CD4-positive, alpha-beta T cell treated with Interleukin-17A for 1 hour (primary cell): Measurements from ENCODE around the gene IQGAP1.
"Not testable (repeated sequence)": the region's sequence is repeated elsewhere in the genome, so short reads cannot be mapped to it uniquely, and the experiment has no call there.

Experiments
- DNase-seq: peaks from one replicate; pipeline ENCODE4 v3.0.0-alpha.2; 2020

Gene IQGAP1

GRCh38 chr15:90379263-90379662 is 8.8 kb upstream of the IQGAP1 start:
- no peak for DNase-seq

DNA sequence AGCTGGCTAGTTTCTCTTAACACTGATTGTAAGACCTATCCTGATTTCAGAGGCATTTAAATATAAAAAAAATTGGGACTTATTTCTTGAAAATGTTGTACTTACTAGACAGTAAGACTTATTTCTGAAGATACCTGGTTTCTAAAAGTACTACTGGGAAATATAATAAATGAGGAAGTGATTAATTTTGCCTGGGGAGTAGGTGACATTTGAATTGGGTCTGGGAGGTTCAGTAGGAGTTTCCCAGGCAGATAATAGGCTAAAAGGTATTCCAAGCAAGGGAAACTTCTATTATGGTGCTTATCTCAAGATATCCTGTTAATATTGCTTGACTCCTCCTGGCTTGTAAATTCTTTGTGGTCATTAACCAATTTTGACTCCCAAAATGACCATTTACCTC is 6.5 kb upstream of the IQGAP1 start:
- no peak for DNase-seq

DNA sequence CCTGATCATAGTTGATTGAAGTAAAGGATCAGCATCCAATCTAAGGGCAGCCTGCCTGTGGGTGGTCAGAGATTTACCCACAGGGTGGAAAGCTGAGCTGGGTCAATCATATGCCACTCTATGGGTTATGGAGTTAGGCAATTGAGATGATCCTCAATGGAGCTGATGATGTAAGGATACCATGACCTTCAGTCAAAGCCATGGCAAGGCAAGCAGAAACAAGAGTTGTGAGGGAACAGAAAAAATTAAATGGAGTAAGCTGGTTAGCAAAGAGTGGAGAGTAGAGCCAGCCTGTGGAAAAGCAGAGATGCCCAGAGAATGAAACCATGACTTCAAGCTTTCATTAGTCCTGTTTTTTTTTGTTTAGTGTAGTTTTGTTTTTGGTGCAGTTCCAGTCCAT is 5.7 kb upstream of the IQGAP1 start:
- no peak for DNase-seq

GRCh38 chr15:90386221-90386620 is 1.8 kb upstream of the IQGAP1 start:
- no peak for DNase-seq

- peak; percentile 66 for DNase-seq
Observed at GRCh38 chr15:90388462-90389380, 679 bp downstream of the IQGAP1 start.

DNA sequence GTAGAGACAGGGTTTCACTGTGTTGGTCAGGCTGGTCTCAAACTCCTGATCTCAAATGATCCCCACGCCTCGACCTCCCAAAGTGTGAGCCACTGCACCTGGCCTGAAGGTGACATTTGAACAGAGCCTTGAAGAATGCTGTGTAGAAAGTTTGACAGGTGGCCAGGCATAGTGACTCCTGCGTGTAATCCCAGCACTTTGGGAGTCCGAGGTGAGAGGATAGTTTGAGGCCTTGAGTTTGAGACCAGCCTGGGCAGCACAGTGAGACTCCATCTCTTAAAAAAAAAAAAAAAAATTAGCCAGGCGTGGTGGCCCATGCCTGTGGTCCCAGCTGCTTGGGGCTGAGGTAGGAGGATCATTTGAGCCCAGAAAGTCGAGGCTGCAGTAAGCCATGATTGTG is 1.5 kb downstream of the IQGAP1 start:
- no peak for DNase-seq

DNA sequence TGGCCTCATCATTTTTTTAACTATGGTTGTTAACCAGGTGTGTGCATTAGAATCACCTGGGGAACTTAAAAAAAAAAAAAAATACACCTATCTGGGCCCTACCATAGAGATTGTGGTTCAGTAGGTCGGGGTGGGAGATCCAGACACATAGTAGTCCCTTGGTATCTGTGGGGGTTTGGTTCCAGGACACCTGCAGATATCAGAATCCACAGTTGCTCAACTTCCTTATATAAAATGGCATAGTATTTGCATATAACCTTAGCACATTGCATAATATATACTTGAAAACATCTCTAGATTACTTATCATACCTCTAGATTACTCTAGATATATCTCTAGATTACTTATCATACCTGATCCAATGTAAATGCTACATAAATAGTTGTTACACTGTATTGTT is 5.0 kb downstream of the IQGAP1 start:
- DNase-seq = no peak

GRCh38 chr15:90394074-90394473 is 6.0 kb downstream of the IQGAP1 start:
- no peak for DNase-seq

DNA sequence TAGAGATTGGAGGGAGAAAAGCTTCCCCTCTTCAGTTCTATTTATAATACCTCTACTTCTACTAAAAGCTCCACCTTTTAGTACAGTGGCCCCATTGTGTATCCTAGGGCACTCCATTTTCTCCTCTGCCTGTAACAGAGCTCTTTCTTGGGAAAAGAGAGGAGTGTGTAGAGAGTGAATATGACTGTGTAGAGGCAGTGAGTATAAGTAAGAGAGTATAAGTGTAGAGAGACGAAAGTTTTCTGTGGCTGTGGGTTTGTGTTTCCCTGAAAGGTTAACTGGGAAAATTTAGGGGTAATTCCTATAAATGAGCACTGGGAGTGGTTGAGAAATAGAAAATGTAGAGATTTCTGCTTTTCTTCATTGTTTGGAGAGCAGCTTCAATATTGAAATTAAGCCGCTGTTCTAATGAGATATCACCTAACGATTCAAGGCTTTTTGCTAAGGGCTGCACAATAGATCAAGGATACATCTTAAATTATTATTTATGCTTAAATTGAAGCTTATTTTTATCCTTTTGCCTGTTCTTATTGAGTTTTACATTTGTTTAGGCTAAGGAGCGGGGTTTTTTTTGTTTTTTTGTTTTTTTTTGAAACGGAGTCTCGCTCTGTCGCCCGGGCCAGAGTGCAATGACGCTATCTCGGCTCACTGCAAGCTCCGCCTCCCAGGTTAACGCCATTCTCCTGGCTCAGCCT is 6.9 kb downstream of the IQGAP1 start:
- no peak for DNase-seq

GRCh38 chr15:90396321-90396720 is 8.3 kb downstream of the IQGAP1 start:
- no peak for DNase-seq

DNA sequence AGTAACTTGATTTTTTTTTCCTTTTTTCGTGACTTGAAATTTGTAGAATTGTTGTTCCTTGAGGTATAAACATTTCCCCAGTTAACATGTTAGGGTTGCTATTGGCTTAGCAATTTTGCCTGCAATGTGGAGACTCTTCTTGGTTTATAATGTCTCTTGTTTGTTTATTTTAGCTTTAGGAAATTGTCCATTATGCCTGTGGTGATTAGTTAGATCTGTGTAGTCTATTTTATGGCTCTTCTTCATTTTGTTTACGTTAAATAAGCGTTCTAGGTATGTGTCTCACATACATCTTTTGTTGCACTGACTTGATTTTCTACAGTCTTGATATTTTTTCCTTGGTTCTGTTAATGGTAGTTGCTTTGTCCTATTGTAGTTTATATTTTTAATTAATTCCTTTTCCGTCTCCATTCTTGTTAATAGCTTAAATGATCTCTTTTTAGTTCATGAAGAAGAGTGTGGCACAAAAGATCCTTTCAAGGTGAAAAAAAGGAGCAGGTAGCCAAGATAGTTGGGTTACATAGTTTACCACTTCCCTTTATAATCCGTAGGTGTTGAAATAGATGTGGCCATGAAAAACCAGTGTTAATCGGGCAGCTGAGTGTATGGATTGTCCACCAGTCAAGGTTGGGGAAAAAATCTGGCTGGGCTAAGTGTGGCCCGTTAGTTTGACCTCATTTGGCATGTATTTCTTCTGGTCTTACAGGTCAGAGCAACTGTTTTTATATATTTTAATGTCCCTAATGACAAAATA is 12.1 kb downstream of the IQGAP1 start:
- DNase-seq = peak; percentile 53

DNA sequence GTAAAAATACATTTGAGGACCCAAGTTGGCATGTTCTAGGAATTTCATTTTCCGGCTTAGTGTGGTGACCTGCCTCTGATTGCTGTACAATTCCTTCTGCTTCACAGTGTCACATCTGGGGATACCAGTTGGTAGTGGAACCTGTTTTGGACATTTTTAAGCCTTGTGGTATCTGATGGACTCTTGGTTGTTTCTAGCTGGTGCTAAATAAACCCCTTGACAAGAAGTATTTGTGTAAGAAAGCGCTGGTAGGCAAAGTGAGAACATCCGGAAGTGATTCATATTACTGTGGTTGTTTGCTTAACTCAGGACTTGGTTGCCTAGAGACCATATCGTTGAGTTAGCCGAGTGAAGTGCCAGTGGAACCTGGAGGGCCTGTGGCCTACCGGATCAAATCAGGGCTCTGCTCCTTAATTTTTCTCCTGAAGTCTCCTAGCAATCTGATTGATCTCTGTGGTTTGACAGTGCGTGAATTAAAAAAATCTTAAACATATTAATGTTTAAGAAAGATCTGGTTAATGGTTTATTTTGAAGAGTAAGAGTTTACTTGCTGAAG is 12.8 kb downstream of the IQGAP1 start:
- peak; percentile 94 for DNase-seq

GRCh38 chr15:90401495-90401894 is 13.5 kb downstream of the IQGAP1 start:
- DNase-seq = no peak

DNA sequence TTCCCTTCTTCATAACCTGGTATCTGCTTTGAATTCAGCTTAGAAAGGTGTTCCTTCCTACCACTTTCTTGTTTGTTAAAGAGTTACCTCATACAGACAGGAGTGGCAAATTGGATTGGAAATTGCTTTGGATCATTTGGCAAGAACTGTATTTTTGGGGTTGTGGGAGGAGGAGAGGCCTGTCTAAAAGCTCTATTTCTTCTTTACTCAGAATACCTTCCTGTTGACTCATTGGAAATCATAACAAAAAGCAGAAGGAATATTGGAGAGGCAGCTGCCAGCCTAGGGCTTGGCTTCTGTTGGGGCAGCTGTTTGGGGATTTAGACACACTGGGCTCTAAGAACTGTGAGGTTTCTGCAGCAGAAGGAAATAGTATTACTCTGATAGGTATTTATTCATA is 14.2 kb downstream of the IQGAP1 start:
- peak; percentile 20 for DNase-seq

- DNase-seq = no peak
Observed at GRCh38 chr15:90402767-90403166, 14.7 kb downstream of the IQGAP1 start.

GRCh38 chr15:90405055-90405607 is 17.1 kb downstream of the IQGAP1 start:
- no peak for DNase-seq

- DNase-seq = no peak
Observed at GRCh38 chr15:90407336-90407735, 19.3 kb downstream of the IQGAP1 start.

DNA sequence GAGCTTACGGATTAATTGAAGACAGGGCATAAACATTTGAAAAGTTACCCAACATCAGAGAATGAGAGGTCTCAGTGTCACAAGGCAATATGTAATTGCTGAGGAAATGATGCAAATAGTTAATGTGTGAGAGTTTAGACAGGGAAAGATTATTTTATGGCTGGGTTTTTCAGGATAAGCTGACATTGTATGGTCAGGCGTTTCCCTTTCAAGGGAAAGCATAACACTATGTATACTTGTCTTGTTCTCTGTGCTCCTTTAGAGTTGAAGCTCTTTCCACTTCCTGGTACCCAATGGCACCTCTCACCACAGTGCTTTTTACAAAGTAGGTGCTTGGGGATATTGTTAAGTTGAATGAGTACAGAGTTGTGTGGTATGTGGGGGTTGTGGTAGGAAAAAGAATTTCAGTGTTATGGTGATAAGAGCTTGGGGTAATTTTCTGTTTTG is 19.9 kb downstream of the IQGAP1 start:
- peak; percentile 76 for DNase-seq

GRCh38 chr15:90408657-90409056 is 20.6 kb downstream of the IQGAP1 start:
- no peak for DNase-seq

GRCh38 chr15:90409587-90409986 is 21.5 kb downstream of the IQGAP1 start:
- not testable (repeated sequence) for DNase-seq

GRCh38 chr15:90410316-90410715 is 22.3 kb downstream of the IQGAP1 start:
- not testable (repeated sequence) for DNase-seq

DNA sequence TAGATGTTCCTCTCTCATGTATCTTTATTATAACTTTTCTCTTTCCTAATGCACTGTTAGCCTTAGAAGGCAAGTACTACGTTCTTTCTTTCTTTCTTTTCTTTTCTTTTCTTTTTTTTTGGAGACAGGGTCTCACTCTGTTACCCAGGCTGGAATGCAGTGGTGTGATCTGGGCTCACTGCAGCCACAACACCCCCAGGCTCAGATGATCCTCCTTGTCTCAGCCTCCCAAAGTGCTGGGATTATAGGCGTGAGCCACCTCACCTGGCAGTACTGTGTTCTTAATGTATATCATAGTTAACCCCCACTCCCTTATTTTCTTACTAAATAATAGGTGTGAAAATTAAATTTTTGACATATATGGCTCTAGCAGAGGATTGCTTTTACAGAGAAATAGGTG is 23.1 kb downstream of the IQGAP1 start:
- DNase-seq = no peak
